Body of pancreas (tissue), 4 donors: Measurements from ENCODE around the gene ALDH1L2.

Source experiments
- POLR2A ChIP-seq, 3 donors: fragments of 450-650 bp; IDR thresholded peaks; one replicate each; pipeline ENCODE4 v1.6.1; 2016; ENCODE audit warnings: antibody characterized with exemption in 3 of 3, mild to moderate bottlenecking in 2 of 3
- TF ChIP-seq, protein P1 (sequence below), 7 experiments: fragments of 450-650 bp in 4 of 7; fragments of 200-600 bp in 3 of 7; sonication (generic) in 3 of 7; IDR thresholded peaks; one replicate each; pipeline ENCODE4 v1.5.1; 2016 to 2019; ENCODE audit warnings: antibody characterized with exemption in 7 of 7

DNA sequence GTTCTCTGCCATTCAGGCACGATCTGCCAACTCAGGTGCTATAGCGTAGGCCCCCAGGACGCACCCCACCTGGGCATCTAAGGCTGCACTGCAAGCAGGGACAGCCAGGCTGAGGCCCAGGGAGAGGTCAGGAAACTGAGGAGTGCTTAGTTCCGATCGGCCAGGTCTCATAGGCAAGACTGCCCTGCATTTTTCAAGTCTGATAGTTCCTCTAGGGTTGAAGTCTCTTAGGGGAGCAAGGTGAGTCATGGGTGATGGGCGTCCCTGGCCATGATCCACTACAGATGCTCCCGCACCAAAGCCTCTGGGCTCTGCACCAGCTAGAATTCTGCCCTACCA, 84.9 kb downstream of the ALDH1L2 start:
- TF ChIP-seq POLR2A (IDR thresholded peaks at IDR 0.05), result no peak
- TF ChIP-seq, protein P1, sequence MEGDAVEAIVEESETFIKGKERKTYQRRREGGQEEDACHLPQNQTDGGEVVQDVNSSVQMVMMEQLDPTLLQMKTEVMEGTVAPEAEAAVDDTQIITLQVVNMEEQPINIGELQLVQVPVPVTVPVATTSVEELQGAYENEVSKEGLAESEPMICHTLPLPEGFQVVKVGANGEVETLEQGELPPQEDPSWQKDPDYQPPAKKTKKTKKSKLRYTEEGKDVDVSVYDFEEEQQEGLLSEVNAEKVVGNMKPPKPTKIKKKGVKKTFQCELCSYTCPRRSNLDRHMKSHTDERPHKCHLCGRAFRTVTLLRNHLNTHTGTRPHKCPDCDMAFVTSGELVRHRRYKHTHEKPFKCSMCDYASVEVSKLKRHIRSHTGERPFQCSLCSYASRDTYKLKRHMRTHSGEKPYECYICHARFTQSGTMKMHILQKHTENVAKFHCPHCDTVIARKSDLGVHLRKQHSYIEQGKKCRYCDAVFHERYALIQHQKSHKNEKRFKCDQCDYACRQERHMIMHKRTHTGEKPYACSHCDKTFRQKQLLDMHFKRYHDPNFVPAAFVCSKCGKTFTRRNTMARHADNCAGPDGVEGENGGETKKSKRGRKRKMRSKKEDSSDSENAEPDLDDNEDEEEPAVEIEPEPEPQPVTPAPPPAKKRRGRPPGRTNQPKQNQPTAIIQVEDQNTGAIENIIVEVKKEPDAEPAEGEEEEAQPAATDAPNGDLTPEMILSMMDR (IDR thresholded peaks at IDR 0.05), result peak in 1 of 7 experiments; percentile 3
